WTC11 (cell line): ENCODE data around the gene TLE4. TPM values are rescaled to one million over a fixed set of nuclear protein-coding genes. Genes with fewer than 3 reads are reported as not detected.

Experiments used
- ATAC-seq: fragments of 200-7000 bp; cut with Tn5 transposase; 2 replicates; pipeline ENCODE4 v1.10.0; 2021; ENCODE audit warnings: mild to moderate bottlenecking, moderate library complexity
- CTCF ChIA-PET: fragments of 300-600 bp; sonication (Branson Sonifier 250); formaldehyde crosslinking; loops from one replicate; lab custom pipeline; 2021; ENCODE audit warnings: antibody characterized with exemption; lab: Charles Lee
- POLR2A ChIA-PET: fragments of 350-600 bp; sonication (Branson Sonifier 250); formaldehyde crosslinking; loops from one replicate; lab custom pipeline; 2021; ENCODE audit warnings: antibody characterized with exemption; lab: Charles Lee
- DNase-seq: peaks from one replicate; pipeline ENCODE4 v3.0.0; 2021; ENCODE audit warnings: low spot score
- H3K27ac Mint-ChIP-seq: 2 replicates; pipeline ENCODE4 v1.8.0; 2021; ENCODE audit warnings: mixed read lengths
- H3K27me3 Mint-ChIP-seq: 2 replicates; pipeline ENCODE4 v1.8.0; 2021; ENCODE audit warnings: low read depth, mild to moderate bottlenecking, moderate library complexity, mixed read lengths
- H3K36me3 Mint-ChIP-seq: 2 replicates; pipeline ENCODE4 v1.8.0; 2021; ENCODE audit warnings: mixed read lengths
- H3K4me1 Mint-ChIP-seq: 2 replicates; pipeline ENCODE4 v1.8.0; 2022; ENCODE audit warnings: mixed read lengths
- H3K4me3 Mint-ChIP-seq: 2 replicates; pipeline ENCODE4 v1.8.0; 2021; ENCODE audit warnings: mild to moderate bottlenecking, moderate library complexity, mixed read lengths
- H3K9me3 Mint-ChIP-seq: 2 replicates; pipeline ENCODE4 v1.8.0; 2021; ENCODE audit warnings: mixed read lengths
- CBFB ChIP-seq: sonication (generic); formaldehyde crosslinking; IDR thresholded peaks from 2 replicates; pipeline ENCODE4 v1.8.1; 2022; ENCODE audit warnings: mild to moderate bottlenecking, low read depth, missing genetic modification reagents
- CREB1 ChIP-seq: sonication (generic); formaldehyde crosslinking; IDR thresholded peaks from 2 replicates; pipeline ENCODE4 v1.8.0; 2023; ENCODE audit warnings: mild to moderate bottlenecking, missing genetic modification reagents
- ESRRA ChIP-seq: sonication (generic); formaldehyde crosslinking; IDR thresholded peaks from 2 replicates; pipeline ENCODE4 v1.8.1; 2022; ENCODE audit warnings: mild to moderate bottlenecking, missing genetic modification reagents, borderline replicate concordance
- ETV6 ChIP-seq: sonication (generic); formaldehyde crosslinking; IDR thresholded peaks from 2 replicates; pipeline ENCODE4 v1.8.1; 2022; ENCODE audit warnings: mild to moderate bottlenecking, missing genetic modification reagents
- FOXK1 ChIP-seq: sonication (generic); formaldehyde crosslinking; IDR thresholded peaks from 2 replicates; pipeline ENCODE4 v1.8.0; 2022; ENCODE audit warnings: mild to moderate bottlenecking, moderate library complexity, missing genetic modification reagents
- FOXP1 ChIP-seq: sonication (generic); formaldehyde crosslinking; IDR thresholded peaks from 2 replicates; pipeline ENCODE4 v1.8.0; 2022; ENCODE audit warnings: missing genetic modification reagents, mild to moderate bottlenecking, moderate library complexity, borderline replicate concordance
- JAZF1 ChIP-seq: fragments of 250-450 bp; sonication (Bioruptor Pico); IDR thresholded peaks from 2 replicates; pipeline ENCODE4 v1.9.0; 2021; ENCODE audit warnings: moderate library complexity, mild to moderate bottlenecking, inconsistent platforms
- NFYB ChIP-seq: sonication (generic); formaldehyde crosslinking; conservative IDR thresholded peaks from 2 replicates; pipeline ENCODE4 v1.8.0; 2022; ENCODE audit warnings: low read depth, missing genetic modification reagents
- PRRX2 ChIP-seq: fragments of 250-450 bp; sonication (Bioruptor Pico); IDR thresholded peaks from 2 replicates; pipeline ENCODE4 v1.8.0; 2021; ENCODE audit warnings: mild to moderate bottlenecking
- SP1 ChIP-seq: sonication (generic); formaldehyde crosslinking; conservative IDR thresholded peaks from 2 replicates; pipeline ENCODE4 v1.8.1; 2022; ENCODE audit warnings: missing genetic modification reagents
- ZNF121 ChIP-seq: sonication (generic); formaldehyde crosslinking; IDR thresholded peaks from 2 replicates; pipeline ENCODE4 v1.8.0; 2023; ENCODE audit warnings: missing genetic modification reagents
- total RNA-seq: library from RNA; stranded (reverse); gene quantifications from 3 replicates; pipeline ENCODE4 v1.2.3, GENCODE V29; 2021
- TF ChIP-seq, protein P1 (sequence below): fragments of 200-600 bp; IDR thresholded peaks from 2 replicates; pipeline ENCODE4 v1.8.0; 2022; ENCODE audit warnings: antibody characterized with exemption
- TF ChIP-seq, protein P2 (sequence below): fragments of 250-450 bp; sonication (Bioruptor Pico); IDR thresholded peaks from 2 replicates; pipeline ENCODE4 v1.8.0; 2021; ENCODE audit warnings: mild to moderate bottlenecking
- TF ChIP-seq, protein P3 (sequence below): fragments of 250-450 bp; sonication (Bioruptor Pico); IDR thresholded peaks from 2 replicates; pipeline ENCODE4 v1.9.0; 2021; ENCODE audit warnings: mild to moderate bottlenecking
- TF ChIP-seq, protein P4 (sequence below): sonication (generic); formaldehyde crosslinking; IDR thresholded peaks from 2 replicates; pipeline ENCODE4 v1.8.0; 2023; ENCODE audit warnings: mild to moderate bottlenecking, missing genetic modification reagents
- TF ChIP-seq, protein P5 (sequence below): sonication (generic); formaldehyde crosslinking; IDR thresholded peaks from 2 replicates; pipeline ENCODE4 v1.8.1; 2022; ENCODE audit warnings: mild to moderate bottlenecking, missing genetic modification reagents, moderate library complexity, borderline replicate concordance
- TF ChIP-seq, protein P6 (sequence below): sonication (generic); formaldehyde crosslinking; conservative IDR thresholded peaks from 2 replicates; pipeline ENCODE4 v1.8.1; 2022; ENCODE audit warnings: mild to moderate bottlenecking, missing genetic modification reagents
- TF ChIP-seq, protein P7 (sequence below): fragments of 250-450 bp; sonication (Bioruptor Pico); IDR thresholded peaks from 2 replicates; pipeline ENCODE4 v1.9.0; 2021; ENCODE audit warnings: mild to moderate bottlenecking, borderline replicate concordance
- TF ChIP-seq, protein P8 (sequence below): sonication (generic); formaldehyde crosslinking; IDR thresholded peaks from 2 replicates; pipeline ENCODE4 v1.8.1; 2023; ENCODE audit warnings: mild to moderate bottlenecking, missing genetic modification reagents

The TLE4 gene
- total RNA-seq, 1 experiment from 2014 or later: 48.1 TPM

DNA sequence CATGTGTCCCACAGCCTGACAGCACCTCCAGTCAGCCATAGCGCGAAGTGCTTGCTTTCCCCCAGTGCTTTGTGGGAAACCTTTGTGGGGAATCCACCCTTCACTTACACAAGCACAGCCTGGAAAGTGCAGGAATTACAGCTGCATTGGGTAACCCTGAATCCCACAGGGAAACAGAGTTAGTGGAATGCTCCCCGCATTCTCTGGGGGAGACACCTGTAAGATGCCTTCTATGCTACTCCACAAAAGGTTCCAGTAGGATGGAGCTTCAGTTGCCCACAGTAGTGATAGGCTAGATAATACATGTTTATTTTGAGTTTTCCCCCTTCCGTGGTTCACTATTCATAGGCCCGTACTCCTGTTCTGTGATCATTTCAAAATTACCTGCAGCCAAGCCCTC is 60.3 kb downstream of the TLE4 start (continued):
- TF ChIP-seq FOXK1 (CRISPR knock-in tag) (no peak), ZNF121 (CRISPR knock-in tag) (no peak)
- TF ChIP-seq, protein P1, sequence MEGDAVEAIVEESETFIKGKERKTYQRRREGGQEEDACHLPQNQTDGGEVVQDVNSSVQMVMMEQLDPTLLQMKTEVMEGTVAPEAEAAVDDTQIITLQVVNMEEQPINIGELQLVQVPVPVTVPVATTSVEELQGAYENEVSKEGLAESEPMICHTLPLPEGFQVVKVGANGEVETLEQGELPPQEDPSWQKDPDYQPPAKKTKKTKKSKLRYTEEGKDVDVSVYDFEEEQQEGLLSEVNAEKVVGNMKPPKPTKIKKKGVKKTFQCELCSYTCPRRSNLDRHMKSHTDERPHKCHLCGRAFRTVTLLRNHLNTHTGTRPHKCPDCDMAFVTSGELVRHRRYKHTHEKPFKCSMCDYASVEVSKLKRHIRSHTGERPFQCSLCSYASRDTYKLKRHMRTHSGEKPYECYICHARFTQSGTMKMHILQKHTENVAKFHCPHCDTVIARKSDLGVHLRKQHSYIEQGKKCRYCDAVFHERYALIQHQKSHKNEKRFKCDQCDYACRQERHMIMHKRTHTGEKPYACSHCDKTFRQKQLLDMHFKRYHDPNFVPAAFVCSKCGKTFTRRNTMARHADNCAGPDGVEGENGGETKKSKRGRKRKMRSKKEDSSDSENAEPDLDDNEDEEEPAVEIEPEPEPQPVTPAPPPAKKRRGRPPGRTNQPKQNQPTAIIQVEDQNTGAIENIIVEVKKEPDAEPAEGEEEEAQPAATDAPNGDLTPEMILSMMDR: no peak
- TF ChIP-seq, protein P2, sequence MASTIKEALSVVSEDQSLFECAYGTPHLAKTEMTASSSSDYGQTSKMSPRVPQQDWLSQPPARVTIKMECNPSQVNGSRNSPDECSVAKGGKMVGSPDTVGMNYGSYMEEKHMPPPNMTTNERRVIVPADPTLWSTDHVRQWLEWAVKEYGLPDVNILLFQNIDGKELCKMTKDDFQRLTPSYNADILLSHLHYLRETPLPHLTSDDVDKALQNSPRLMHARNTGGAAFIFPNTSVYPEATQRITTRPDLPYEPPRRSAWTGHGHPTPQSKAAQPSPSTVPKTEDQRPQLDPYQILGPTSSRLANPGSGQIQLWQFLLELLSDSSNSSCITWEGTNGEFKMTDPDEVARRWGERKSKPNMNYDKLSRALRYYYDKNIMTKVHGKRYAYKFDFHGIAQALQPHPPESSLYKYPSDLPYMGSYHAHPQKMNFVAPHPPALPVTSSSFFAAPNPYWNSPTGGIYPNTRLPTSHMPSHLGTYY (CRISPR knock-in tag): no peak
- TF ChIP-seq, protein P3, sequence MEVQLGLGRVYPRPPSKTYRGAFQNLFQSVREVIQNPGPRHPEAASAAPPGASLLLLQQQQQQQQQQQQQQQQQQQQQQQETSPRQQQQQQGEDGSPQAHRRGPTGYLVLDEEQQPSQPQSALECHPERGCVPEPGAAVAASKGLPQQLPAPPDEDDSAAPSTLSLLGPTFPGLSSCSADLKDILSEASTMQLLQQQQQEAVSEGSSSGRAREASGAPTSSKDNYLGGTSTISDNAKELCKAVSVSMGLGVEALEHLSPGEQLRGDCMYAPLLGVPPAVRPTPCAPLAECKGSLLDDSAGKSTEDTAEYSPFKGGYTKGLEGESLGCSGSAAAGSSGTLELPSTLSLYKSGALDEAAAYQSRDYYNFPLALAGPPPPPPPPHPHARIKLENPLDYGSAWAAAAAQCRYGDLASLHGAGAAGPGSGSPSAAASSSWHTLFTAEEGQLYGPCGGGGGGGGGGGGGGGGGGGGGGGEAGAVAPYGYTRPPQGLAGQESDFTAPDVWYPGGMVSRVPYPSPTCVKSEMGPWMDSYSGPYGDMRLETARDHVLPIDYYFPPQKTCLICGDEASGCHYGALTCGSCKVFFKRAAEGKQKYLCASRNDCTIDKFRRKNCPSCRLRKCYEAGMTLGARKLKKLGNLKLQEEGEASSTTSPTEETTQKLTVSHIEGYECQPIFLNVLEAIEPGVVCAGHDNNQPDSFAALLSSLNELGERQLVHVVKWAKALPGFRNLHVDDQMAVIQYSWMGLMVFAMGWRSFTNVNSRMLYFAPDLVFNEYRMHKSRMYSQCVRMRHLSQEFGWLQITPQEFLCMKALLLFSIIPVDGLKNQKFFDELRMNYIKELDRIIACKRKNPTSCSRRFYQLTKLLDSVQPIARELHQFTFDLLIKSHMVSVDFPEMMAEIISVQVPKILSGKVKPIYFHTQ (CRISPR knock-in tag): no peak

DNA sequence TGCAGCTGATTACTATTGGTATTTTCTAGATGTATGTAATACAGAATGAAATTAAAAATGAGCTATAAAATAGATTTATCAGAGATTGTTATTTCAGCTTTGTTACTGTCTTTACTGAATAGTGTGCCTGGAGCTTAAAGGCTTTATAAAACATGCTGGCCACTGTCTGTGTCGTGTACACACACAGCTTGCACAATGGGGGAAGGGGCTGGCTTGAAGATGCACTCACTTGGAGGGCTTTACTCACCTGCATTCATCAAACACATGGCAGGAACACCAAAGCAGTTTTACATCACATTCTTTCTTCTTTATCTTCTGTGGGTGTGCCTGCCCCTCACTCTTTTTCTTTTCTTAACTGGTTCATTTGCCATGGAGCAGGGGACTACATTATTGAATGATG is 60.9 kb downstream of the TLE4 start:
- no peaks in the 10 kb centered on the region for H3K9me3 Mint-ChIP-seq
- ATAC-seq: no peak
- H3K4me1 Mint-ChIP-seq: peaks cover 60% of the 10 kb centered on the region
- TF ChIP-seq ZNF121 (CRISPR knock-in tag) (no peak), CREB1 (CRISPR knock-in tag) (no peak), JAZF1 (no peak), ESRRA (no peak), SP1 (CRISPR knock-in tag) (no peak), CBFB (CRISPR knock-in tag) (no peak), ETV6 (CRISPR knock-in tag) (no peak), PRRX2 (CRISPR knock-in tag) (no peak), FOXK1 (CRISPR knock-in tag) (no peak), FOXP1 (CRISPR knock-in tag) (no peak), NFYB (no peak)
- TF ChIP-seq, protein P4, sequence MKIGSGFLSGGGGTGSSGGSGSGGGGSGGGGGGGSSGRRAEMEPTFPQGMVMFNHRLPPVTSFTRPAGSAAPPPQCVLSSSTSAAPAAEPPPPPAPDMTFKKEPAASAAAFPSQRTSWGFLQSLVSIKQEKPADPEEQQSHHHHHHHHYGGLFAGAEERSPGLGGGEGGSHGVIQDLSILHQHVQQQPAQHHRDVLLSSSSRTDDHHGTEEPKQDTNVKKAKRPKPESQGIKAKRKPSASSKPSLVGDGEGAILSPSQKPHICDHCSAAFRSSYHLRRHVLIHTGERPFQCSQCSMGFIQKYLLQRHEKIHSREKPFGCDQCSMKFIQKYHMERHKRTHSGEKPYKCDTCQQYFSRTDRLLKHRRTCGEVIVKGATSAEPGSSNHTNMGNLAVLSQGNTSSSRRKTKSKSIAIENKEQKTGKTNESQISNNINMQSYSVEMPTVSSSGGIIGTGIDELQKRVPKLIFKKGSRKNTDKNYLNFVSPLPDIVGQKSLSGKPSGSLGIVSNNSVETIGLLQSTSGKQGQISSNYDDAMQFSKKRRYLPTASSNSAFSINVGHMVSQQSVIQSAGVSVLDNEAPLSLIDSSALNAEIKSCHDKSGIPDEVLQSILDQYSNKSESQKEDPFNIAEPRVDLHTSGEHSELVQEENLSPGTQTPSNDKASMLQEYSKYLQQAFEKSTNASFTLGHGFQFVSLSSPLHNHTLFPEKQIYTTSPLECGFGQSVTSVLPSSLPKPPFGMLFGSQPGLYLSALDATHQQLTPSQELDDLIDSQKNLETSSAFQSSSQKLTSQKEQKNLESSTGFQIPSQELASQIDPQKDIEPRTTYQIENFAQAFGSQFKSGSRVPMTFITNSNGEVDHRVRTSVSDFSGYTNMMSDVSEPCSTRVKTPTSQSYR (CRISPR knock-in tag): no peak
- TF ChIP-seq, protein P5, sequence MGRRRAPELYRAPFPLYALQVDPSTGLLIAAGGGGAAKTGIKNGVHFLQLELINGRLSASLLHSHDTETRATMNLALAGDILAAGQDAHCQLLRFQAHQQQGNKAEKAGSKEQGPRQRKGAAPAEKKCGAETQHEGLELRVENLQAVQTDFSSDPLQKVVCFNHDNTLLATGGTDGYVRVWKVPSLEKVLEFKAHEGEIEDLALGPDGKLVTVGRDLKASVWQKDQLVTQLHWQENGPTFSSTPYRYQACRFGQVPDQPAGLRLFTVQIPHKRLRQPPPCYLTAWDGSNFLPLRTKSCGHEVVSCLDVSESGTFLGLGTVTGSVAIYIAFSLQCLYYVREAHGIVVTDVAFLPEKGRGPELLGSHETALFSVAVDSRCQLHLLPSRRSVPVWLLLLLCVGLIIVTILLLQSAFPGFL (CRISPR knock-in tag): no peak
- TF ChIP-seq, protein P6, sequence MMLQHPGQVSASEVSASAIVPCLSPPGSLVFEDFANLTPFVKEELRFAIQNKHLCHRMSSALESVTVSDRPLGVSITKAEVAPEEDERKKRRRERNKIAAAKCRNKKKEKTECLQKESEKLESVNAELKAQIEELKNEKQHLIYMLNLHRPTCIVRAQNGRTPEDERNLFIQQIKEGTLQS: no peak
- TF ChIP-seq, protein P7, sequence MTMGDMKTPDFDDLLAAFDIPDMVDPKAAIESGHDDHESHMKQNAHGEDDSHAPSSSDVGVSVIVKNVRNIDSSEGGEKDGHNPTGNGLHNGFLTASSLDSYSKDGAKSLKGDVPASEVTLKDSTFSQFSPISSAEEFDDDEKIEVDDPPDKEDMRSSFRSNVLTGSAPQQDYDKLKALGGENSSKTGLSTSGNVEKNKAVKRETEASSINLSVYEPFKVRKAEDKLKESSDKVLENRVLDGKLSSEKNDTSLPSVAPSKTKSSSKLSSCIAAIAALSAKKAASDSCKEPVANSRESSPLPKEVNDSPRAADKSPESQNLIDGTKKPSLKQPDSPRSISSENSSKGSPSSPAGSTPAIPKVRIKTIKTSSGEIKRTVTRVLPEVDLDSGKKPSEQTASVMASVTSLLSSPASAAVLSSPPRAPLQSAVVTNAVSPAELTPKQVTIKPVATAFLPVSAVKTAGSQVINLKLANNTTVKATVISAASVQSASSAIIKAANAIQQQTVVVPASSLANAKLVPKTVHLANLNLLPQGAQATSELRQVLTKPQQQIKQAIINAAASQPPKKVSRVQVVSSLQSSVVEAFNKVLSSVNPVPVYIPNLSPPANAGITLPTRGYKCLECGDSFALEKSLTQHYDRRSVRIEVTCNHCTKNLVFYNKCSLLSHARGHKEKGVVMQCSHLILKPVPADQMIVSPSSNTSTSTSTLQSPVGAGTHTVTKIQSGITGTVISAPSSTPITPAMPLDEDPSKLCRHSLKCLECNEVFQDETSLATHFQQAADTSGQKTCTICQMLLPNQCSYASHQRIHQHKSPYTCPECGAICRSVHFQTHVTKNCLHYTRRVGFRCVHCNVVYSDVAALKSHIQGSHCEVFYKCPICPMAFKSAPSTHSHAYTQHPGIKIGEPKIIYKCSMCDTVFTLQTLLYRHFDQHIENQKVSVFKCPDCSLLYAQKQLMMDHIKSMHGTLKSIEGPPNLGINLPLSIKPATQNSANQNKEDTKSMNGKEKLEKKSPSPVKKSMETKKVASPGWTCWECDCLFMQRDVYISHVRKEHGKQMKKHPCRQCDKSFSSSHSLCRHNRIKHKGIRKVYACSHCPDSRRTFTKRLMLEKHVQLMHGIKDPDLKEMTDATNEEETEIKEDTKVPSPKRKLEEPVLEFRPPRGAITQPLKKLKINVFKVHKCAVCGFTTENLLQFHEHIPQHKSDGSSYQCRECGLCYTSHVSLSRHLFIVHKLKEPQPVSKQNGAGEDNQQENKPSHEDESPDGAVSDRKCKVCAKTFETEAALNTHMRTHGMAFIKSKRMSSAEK (CRISPR knock-in tag): no peak
- TF ChIP-seq, protein P8, sequence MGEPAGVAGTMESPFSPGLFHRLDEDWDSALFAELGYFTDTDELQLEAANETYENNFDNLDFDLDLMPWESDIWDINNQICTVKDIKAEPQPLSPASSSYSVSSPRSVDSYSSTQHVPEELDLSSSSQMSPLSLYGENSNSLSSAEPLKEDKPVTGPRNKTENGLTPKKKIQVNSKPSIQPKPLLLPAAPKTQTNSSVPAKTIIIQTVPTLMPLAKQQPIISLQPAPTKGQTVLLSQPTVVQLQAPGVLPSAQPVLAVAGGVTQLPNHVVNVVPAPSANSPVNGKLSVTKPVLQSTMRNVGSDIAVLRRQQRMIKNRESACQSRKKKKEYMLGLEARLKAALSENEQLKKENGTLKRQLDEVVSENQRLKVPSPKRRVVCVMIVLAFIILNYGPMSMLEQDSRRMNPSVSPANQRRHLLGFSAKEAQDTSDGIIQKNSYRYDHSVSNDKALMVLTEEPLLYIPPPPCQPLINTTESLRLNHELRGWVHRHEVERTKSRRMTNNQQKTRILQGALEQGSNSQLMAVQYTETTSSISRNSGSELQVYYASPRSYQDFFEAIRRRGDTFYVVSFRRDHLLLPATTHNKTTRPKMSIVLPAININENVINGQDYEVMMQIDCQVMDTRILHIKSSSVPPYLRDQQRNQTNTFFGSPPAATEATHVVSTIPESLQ (CRISPR knock-in tag): no peak
- DNase-seq: no peak
- no peak overlapping the region for H3K27ac Mint-ChIP-seq
- H3K36me3 Mint-ChIP-seq: no peaks in the 10 kb centered on the region
- ChIA-PET CTCF (interaction anchor here (0.6 to 1.1 kb wide), 2 partner anchors 50 to 62 kb away, joined by 3 to 5 read pairs; no protein-coding TSS in a partner anchor), POLR2A (no interaction called here)
- H3K27me3 Mint-ChIP-seq: no peaks in the 10 kb centered on the region
- no peak overlapping the region for H3K4me3 Mint-ChIP-seq
